ENCODE measurements around the gene MPP1.

MPP1 gene

DNA sequence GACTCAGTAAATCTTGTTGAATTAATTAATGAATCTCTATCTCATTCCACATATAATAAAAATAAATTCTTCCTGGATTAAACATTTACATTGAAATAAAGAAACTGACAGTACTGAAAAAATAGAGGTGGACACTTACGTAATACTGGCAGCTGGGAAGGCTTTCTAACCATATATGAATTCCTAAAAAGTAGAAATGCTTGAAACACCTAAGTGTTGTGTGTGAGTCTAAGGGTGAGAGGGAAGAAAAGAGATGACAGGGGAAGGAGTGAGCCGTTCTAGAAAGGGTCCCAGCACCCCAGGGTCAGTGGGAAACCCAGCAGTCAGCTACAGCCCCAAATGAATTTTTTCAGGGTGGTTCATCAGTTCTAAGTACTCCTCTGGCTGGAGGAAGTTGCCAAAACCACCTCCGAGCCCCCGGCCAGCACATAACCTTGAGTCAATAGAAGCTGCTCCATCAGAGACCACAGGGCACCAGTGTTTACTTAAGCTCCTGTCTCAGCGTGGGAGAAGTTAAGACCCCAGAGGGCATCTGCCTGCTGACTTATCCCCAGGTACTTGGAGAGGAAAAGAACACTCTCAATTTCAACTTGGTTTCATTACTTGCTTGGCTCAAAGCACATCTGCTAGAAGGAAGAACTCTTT lies 72.7 kb downstream of the MPP1 start:
- Histone ChIP-seq H3K27me3 (ENCODE audit: insufficient read depth, low read length, poor library complexity) (no peaks in the 10 kb centered on the region), H4K5ac (ENCODE audit: low read length) (no peak overlapping the region), H3K36me3 (ENCODE audit: control insufficient read depth, insufficient read depth, low read length) (no peaks in the 10 kb centered on the region), H3K79me2 (ENCODE audit: control insufficient read depth, insufficient read depth, low read length) (no peaks in the 10 kb centered on the region), H3K56ac (ENCODE audit: low read length) (no peak overlapping the region), H3K23ac (ENCODE audit: low read length) (no peak overlapping the region), H4K8ac (ENCODE audit: low read depth, low read length) (no peak overlapping the region), H3K79me1 (ENCODE audit: low read length) (no peaks in the 10 kb centered on the region), H3K4me1 (ENCODE audit: control insufficient read depth, low read depth, low read length) (no peaks in the 10 kb centered on the region), H3K4me2 (ENCODE audit: low read length) (no peak overlapping the region), H2AK5ac (ENCODE audit: low read length) (no peak overlapping the region), H3K4me3 (ENCODE audit: low read length) (no peak overlapping the region), H3K27ac (ENCODE audit: low read depth, low read length) (no peak overlapping the region), H3K4ac (ENCODE audit: low read depth, low read length) (no peak overlapping the region), H2BK5ac (ENCODE audit: low read length) (no peak overlapping the region), H3K18ac (ENCODE audit: low read length) (no peak overlapping the region), H2BK15ac (replicated peaks; ENCODE audit: low read depth) (no peak overlapping the region), H3K9ac (ENCODE audit: low read length) (no peak overlapping the region), H2BK120ac (ENCODE audit: low read depth, low read length) (no peak overlapping the region)
- DNase-seq = peak; percentile 18
- no CpG with 5 or more reads among the region's 5 CpGs for WGBS (ENCODE audit: extremely low coverage, insufficient coverage, low lambda C conversion rate)

DNA sequence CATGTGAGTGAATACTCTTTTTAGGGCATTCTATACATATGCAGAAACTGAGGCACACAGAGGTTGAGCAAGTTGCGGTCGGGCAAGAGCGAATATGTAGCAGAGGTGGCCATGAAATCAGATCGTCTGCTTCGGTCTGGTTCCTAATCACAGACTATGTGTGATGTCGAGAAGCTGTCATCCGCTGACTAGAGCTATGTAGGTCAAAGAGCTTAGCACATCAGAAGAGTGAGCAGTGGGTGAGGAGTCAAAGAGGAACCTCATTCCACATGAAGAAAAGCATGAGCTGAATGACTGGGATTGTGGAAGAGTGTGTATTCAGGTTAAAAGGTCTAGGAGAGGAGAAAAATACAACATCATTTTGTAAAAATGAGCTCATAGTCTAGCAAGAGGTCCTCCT lies 73.4 kb downstream of the MPP1 start:
- peak; percentile 17 for DNase-seq
- WGBS (ENCODE audit: extremely low coverage, insufficient coverage, low lambda C conversion rate) = no CpG with 5 or more reads among the region's 7 CpGs

DNA sequence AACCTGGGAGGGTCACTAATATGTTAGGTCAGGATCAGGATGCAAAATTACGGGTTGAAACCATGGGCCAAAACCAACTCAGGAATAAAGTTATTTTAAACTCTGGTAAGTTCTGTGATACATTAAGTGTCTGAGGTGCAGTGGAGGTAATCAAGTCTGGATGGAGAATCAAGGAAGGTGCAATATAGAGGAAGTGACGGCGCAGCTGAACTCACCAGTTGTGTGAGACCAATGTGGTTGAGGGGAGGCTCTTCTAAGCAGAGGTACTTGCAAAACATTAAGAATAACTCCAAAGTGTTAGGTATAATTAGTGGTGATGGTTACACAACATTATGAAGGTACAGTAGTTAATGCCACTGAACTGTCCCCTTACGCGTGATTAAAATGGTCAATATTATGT lies 74.1 kb downstream of the MPP1 start:
- Histone ChIP-seq H3K79me1 (ENCODE audit: low read length) (no peaks in the 10 kb centered on the region), H3K23ac (ENCODE audit: low read length) (no peak overlapping the region), H3K36me3 (ENCODE audit: control insufficient read depth, insufficient read depth, low read length) (no peaks in the 10 kb centered on the region), H3K27ac (ENCODE audit: low read depth, low read length) (no peak overlapping the region), H3K79me2 (ENCODE audit: control insufficient read depth, insufficient read depth, low read length) (no peaks in the 10 kb centered on the region), H3K56ac (ENCODE audit: low read length) (no peak overlapping the region), H2AK5ac (ENCODE audit: low read length) (no peak overlapping the region), H3K4me2 (ENCODE audit: low read length) (no peak overlapping the region), H2BK120ac (ENCODE audit: low read depth, low read length) (no peak overlapping the region), H4K8ac (ENCODE audit: low read depth, low read length) (no peak overlapping the region), H3K4me3 (ENCODE audit: low read length) (no peak overlapping the region), H4K5ac (ENCODE audit: low read length) (no peak overlapping the region), H3K27me3 (ENCODE audit: insufficient read depth, low read length, poor library complexity) (no peaks in the 10 kb centered on the region), H3K4ac (ENCODE audit: low read depth, low read length) (no peak overlapping the region), H2BK5ac (ENCODE audit: low read length) (no peak overlapping the region), H2BK15ac (replicated peaks; ENCODE audit: low read depth) (no peak overlapping the region), H3K9ac (ENCODE audit: low read length) (no peak overlapping the region), H3K4me1 (ENCODE audit: control insufficient read depth, low read depth, low read length) (no peaks in the 10 kb centered on the region), H3K18ac (ENCODE audit: low read length) (no peak overlapping the region)
- no CpG with 5 or more reads among the region's 5 CpGs for WGBS (ENCODE audit: extremely low coverage, insufficient coverage, low lambda C conversion rate)
- DNase-seq = no peak

More for the DNA sequence above, 73.4 kb downstream of the MPP1 start:
- no peak overlapping the region for H2BK15ac ChIP-seq (replicated peaks; ENCODE audit: low read depth)
- H2BK120ac ChIP-seq (ENCODE audit: low read depth, low read length) = no peak overlapping the region
- no peak overlapping the region for H3K4ac ChIP-seq (ENCODE audit: low read depth, low read length)
- H4K8ac ChIP-seq (ENCODE audit: low read depth, low read length) = no peak overlapping the region
- H3K56ac ChIP-seq (ENCODE audit: low read length) = no peak overlapping the region
- H2BK5ac ChIP-seq (ENCODE audit: low read length) = no peak overlapping the region
- H3K36me3 ChIP-seq (ENCODE audit: control insufficient read depth, insufficient read depth, low read length) = no peaks in the 10 kb centered on the region
- no peak overlapping the region for H3K18ac ChIP-seq (ENCODE audit: low read length)
- no peak overlapping the region for H4K5ac ChIP-seq (ENCODE audit: low read length)
- H3K27me3 ChIP-seq (ENCODE audit: insufficient read depth, low read length, poor library complexity) = no peaks in the 10 kb centered on the region
- no peak overlapping the region for H3K4me3 ChIP-seq (ENCODE audit: low read length)
- H3K23ac ChIP-seq (ENCODE audit: low read length) = no peak overlapping the region
- no peaks in the 10 kb centered on the region for H3K4me1 ChIP-seq (ENCODE audit: control insufficient read depth, low read depth, low read length)
- H3K27ac ChIP-seq (ENCODE audit: low read depth, low read length) = no peak overlapping the region
- no peak overlapping the region for H2AK5ac ChIP-seq (ENCODE audit: low read length)
- H3K9ac ChIP-seq (ENCODE audit: low read length) = no peak overlapping the region
- H3K79me1 ChIP-seq (ENCODE audit: low read length) = no peaks in the 10 kb centered on the region
- H3K79me2 ChIP-seq (ENCODE audit: control insufficient read depth, insufficient read depth, low read length) = no peaks in the 10 kb centered on the region
- H3K4me2 ChIP-seq (ENCODE audit: low read length) = no peak overlapping the region

DNA sequence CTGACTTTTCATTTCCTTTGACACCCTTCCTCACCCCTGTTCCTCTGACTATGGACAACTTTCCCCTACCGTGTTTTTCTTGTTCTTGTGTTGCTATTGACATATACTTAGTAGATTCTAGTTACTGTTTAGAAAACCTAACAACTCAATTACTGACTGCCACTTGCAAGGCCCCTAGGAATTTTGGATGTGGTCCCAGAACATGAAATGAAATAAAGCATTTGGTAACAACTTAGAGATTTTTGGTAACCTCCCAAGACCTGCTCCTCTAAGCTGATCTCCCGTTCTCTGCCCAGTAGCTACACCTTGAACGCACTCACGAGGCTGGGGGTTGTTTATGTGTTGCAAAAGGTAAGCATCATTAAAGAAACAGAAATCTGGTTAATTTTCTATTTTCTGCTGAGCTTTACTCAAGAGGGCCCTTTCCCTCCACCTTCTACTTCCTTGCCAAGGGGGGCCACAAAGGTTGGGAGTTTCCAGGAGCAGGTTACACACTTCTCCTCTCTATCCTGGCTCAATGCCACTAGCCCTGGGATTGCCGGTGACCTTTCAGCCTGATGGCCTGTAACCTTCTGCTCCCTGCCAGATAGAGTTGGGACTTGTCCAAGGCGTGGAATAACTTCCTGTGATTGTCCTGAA lies 74.9 kb downstream of the MPP1 start:
- Histone ChIP-seq H3K27me3 (ENCODE audit: insufficient read depth, low read length, poor library complexity) (no peaks in the 10 kb centered on the region), H3K4me1 (ENCODE audit: control insufficient read depth, low read depth, low read length) (no peaks in the 10 kb centered on the region), H3K56ac (ENCODE audit: low read length) (no peak overlapping the region), H3K4me3 (ENCODE audit: low read length) (no peak overlapping the region), H3K79me1 (ENCODE audit: low read length) (no peaks in the 10 kb centered on the region), H3K23ac (ENCODE audit: low read length) (no peak overlapping the region), H3K4ac (ENCODE audit: low read depth, low read length) (no peak overlapping the region), H3K36me3 (ENCODE audit: control insufficient read depth, insufficient read depth, low read length) (no peaks in the 10 kb centered on the region), H3K18ac (ENCODE audit: low read length) (no peak overlapping the region), H4K5ac (ENCODE audit: low read length) (no peak overlapping the region), H3K27ac (ENCODE audit: low read depth, low read length) (no peak overlapping the region), H4K8ac (ENCODE audit: low read depth, low read length) (no peak overlapping the region), H3K79me2 (ENCODE audit: control insufficient read depth, insufficient read depth, low read length) (no peaks in the 10 kb centered on the region), H2BK15ac (replicated peaks; ENCODE audit: low read depth) (no peak overlapping the region), H3K4me2 (ENCODE audit: low read length) (no peak overlapping the region), H2AK5ac (ENCODE audit: low read length) (no peak overlapping the region), H2BK5ac (ENCODE audit: low read length) (no peak overlapping the region), H2BK120ac (ENCODE audit: low read depth, low read length) (no peak overlapping the region), H3K9ac (ENCODE audit: low read length) (no peak overlapping the region)
- no CpG with 5 or more reads among the region's 6 CpGs for WGBS (ENCODE audit: extremely low coverage, insufficient coverage, low lambda C conversion rate)
- DNase-seq = no peak

DNA sequence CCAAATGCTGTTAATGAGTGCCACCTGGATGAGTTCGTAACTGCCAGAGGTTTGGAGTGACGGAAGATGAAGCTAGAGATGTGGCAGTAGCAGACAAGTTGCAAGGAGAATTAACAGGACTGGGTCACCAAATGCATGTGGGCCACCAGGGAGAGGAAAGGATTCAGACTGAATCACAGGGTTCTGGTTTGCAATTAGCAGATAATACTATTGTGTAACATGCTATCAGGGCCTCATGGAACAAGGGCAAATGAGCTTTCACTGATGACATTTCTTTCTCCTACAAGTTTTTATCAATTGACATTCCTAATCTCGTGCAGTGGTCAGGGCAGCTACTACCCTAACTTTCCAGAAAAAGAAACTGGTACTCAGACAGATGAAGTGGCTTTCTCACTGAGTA lies 75.8 kb downstream of the MPP1 start:
- H3K4me3 ChIP-seq (ENCODE audit: low read length) = no peak overlapping the region
- H3K79me1 ChIP-seq (ENCODE audit: low read length) = no peaks in the 10 kb centered on the region
- H3K9ac ChIP-seq (ENCODE audit: low read length) = no peak overlapping the region
- no peak overlapping the region for H3K27ac ChIP-seq (ENCODE audit: low read depth, low read length)
- no peak overlapping the region for H3K56ac ChIP-seq (ENCODE audit: low read length)
- H3K23ac ChIP-seq (ENCODE audit: low read length) = no peak overlapping the region
- no CpG with 5 or more reads among the region's 3 CpGs for WGBS (ENCODE audit: extremely low coverage, insufficient coverage, low lambda C conversion rate)
- no peak overlapping the region for H4K5ac ChIP-seq (ENCODE audit: low read length)
- no peak overlapping the region for H2BK15ac ChIP-seq (replicated peaks; ENCODE audit: low read depth)
- no peak overlapping the region for H3K4ac ChIP-seq (ENCODE audit: low read depth, low read length)
- no peak overlapping the region for H4K8ac ChIP-seq (ENCODE audit: low read depth, low read length)
- no peak overlapping the region for H2BK5ac ChIP-seq (ENCODE audit: low read length)
- H3K4me2 ChIP-seq (ENCODE audit: low read length) = no peak overlapping the region
- no peaks in the 10 kb centered on the region for H3K27me3 ChIP-seq (ENCODE audit: insufficient read depth, low read length, poor library complexity)
- no peaks in the 10 kb centered on the region for H3K36me3 ChIP-seq (ENCODE audit: control insufficient read depth, insufficient read depth, low read length)
- no peak overlapping the region for H2BK120ac ChIP-seq (ENCODE audit: low read depth, low read length)
- H2AK5ac ChIP-seq (ENCODE audit: low read length) = no peak overlapping the region
- no peaks in the 10 kb centered on the region for H3K79me2 ChIP-seq (ENCODE audit: control insufficient read depth, insufficient read depth, low read length)
- no peak for DNase-seq
- H3K18ac ChIP-seq (ENCODE audit: low read length) = no peak overlapping the region
- no peaks in the 10 kb centered on the region for H3K4me1 ChIP-seq (ENCODE audit: control insufficient read depth, low read depth, low read length)

Measured in mesendoderm (in vitro differentiated cells).